ENCODE measurements around the gene ZAP70. TPM values are rescaled to one million over a fixed set of nuclear protein-coding genes. Genes with fewer than 3 reads are reported as not detected.

ZAP70 gene
- total and polyA plus RNA-seq, 2 donors (not counting 1 experiment from before 2014, with no cell fraction given): 3.4 to 20.5 TPM

DNA sequence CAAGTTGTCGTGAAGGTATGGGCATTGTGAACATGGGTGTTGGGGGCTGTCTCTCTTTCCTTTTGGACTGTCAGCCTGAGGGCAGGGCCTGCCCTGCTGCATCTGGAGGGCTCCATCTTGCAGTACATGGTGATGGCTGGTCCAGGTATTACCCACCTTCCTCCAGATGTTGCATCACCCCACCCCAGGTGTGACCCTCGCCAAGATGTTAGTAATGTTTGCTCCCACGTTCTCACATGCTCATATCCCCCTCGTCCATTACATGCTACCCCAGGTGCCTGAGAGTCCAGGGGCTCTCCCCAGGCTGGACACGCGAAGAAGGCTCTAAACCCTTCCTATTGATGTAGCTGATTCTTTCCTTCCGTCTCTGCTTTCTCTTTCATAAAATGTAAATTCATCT, 13.9 kb downstream of the ZAP70 start:
- Histone ChIP-seq H4K20me1 (ENCODE audit: control insufficient read depth, insufficient read depth, low read length, poor library complexity, severe bottlenecking) (no peaks in the 10 kb centered on the region), H3K4me2 (replicated peaks; ENCODE audit: low read depth, low read length, poor library complexity, severe bottlenecking) (no peak overlapping the region), H3K4me3 (ENCODE audit: control extremely low read depth in 1 of 5, extremely low read depth in 1 of 5, insufficient read depth in 1 of 5, low read depth in 2 of 5, low read length in 4 of 5) (no peak overlapping the region), H3K9ac (ENCODE audit: low read length) (no peak overlapping the region), H3K27me3 (replicated peaks in 1 of 4; ENCODE audit: control extremely low read depth in 1 of 4, control insufficient read depth in 3 of 4, insufficient read depth in 4 of 4, low read length in 3 of 4) (no peaks in the 10 kb centered on the region), H3K36me3 (replicated peaks in 1 of 2; ENCODE audit: control extremely low read depth in 1 of 2, control insufficient read depth in 1 of 2, extremely low read depth in 1 of 2, insufficient read depth in 2 of 2, low read length in 1 of 2) (no peaks in the 10 kb centered on the region), H3K9me3 (ENCODE audit: control extremely low read depth in 1 of 3, control insufficient read depth in 2 of 3, insufficient read depth in 1 of 3, low read length in 2 of 3) (peaks cover 0 to 15% (median 5%) of the 10 kb centered on the region in 3 donors), H3K79me2 (ENCODE audit: control insufficient read depth, insufficient read depth, low read length) (no peaks in the 10 kb centered on the region), H3K4me1 (ENCODE audit: control insufficient read depth in 2 of 2, insufficient read depth in 2 of 2, low read length in 2 of 2) (no peaks in the 10 kb centered on the region), H2AFZ (ENCODE audit: insufficient read depth, low read depth, low read length, poor library complexity, severe bottlenecking) (no peak overlapping the region), H3K27ac (ENCODE audit: low read length in 2 of 2) (no peak overlapping the region)
- ATAC-seq (ENCODE audit: low read depth): no peak
- POLR2A ChIA-PET: no interaction called here
- intact Hi-C loops (cut with micrococcal nuclease): no loop called here
- H3K27me3 Mint-ChIP-seq: no peaks in the 10 kb centered on the region
- no peaks in the 10 kb centered on the region for H3K9me3 Mint-ChIP-seq (ENCODE audit: insufficient read depth)
- CTCF ChIA-PET: interaction anchor here (1.3 to 2.1 kb wide), 2 partner anchors 9 to 13 kb away, joined by 3 to 6 read pairs; no protein-coding TSS in a partner anchor
- H3K27ac Mint-ChIP-seq: no peak overlapping the region
- TF ChIP-seq, protein P1, sequence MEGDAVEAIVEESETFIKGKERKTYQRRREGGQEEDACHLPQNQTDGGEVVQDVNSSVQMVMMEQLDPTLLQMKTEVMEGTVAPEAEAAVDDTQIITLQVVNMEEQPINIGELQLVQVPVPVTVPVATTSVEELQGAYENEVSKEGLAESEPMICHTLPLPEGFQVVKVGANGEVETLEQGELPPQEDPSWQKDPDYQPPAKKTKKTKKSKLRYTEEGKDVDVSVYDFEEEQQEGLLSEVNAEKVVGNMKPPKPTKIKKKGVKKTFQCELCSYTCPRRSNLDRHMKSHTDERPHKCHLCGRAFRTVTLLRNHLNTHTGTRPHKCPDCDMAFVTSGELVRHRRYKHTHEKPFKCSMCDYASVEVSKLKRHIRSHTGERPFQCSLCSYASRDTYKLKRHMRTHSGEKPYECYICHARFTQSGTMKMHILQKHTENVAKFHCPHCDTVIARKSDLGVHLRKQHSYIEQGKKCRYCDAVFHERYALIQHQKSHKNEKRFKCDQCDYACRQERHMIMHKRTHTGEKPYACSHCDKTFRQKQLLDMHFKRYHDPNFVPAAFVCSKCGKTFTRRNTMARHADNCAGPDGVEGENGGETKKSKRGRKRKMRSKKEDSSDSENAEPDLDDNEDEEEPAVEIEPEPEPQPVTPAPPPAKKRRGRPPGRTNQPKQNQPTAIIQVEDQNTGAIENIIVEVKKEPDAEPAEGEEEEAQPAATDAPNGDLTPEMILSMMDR (IDR thresholded peaks at IDR 0.05): no peak
- no peak for TF ChIP-seq EZH2 (IDR thresholded peaks at IDR 0.05; ENCODE audit: borderline replicate concordance, insufficient read depth, low read depth, low read length, poor library complexity, severe bottlenecking)
- DNase-seq: no peak
- WGBS (ENCODE audit: insufficient coverage): 94% methylated on average over 7 of the region's 7 CpGs
- no peak overlapping the region for H3K4me3 Mint-ChIP-seq
- no peaks in the 10 kb centered on the region for H3K4me1 Mint-ChIP-seq

DNA sequence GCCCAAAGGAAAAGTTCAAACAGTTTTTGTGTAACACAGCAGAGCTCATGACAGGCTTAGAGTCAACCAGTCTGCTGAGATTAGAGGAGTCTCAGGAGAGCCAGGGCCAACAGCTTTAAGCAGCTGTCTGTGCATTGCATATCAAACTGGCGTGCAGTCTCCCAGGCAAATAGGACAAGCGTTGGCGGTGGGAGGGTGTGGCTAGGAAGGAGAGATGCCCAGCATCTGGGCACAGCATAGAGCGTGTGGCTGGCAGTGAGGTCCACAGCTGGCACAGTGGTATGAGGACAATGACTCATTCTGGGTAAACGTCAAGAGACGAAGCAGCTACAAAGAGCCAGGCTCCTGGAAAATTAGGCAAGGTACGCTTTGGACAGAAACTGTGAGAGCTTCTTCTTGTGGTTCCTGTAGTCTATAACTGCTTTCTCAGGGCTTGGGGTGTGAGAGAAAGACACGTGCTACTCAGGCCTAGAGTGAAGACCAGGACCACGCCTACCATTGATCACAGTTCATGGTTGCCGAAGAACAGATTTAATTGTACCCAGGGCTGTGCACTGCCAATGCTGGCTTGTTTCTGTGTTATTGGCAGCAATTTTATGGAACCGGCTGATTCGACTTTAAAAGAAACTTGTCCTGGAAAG, 14.8 kb downstream of the ZAP70 start:
- Histone ChIP-seq H2AFZ (ENCODE audit: insufficient read depth, low read depth, low read length, poor library complexity, severe bottlenecking) (no peak overlapping the region), H3K27ac (ENCODE audit: low read length in 2 of 2) (no peak overlapping the region)
- DNase-seq: no peak

More for the DNA sequence above, 14.8 kb downstream of the ZAP70 start:
- ChIA-PET POLR2A (no interaction called here), CTCF (interaction anchor here (1.3 to 2.1 kb wide), 2 partner anchors 10 to 12 kb away, joined by 3 to 6 read pairs; no protein-coding TSS in a partner anchor)
- intact Hi-C loops (cut with micrococcal nuclease): no loop called here
- TF ChIP-seq EZH2 (IDR thresholded peaks at IDR 0.05; ENCODE audit: borderline replicate concordance, insufficient read depth, low read depth, low read length, poor library complexity, severe bottlenecking): no peak
- TF ChIP-seq, protein P1 (IDR thresholded peaks at IDR 0.05): no peak
- no peaks in the 10 kb centered on the region for H3K79me2 ChIP-seq (ENCODE audit: control insufficient read depth, insufficient read depth, low read length)
- no peaks in the 10 kb centered on the region for H3K36me3 ChIP-seq (replicated peaks in 1 of 2; ENCODE audit: control extremely low read depth in 1 of 2, control insufficient read depth in 1 of 2, extremely low read depth in 1 of 2, insufficient read depth in 2 of 2, low read length in 1 of 2)
- ATAC-seq (ENCODE audit: low read depth): no peak
- no peak overlapping the region for H3K4me3 Mint-ChIP-seq
- no peaks in the 10 kb centered on the region for H3K27me3 ChIP-seq (replicated peaks in 1 of 4; ENCODE audit: control extremely low read depth in 1 of 4, control insufficient read depth in 3 of 4, insufficient read depth in 4 of 4, low read length in 3 of 4)
- H3K4me1 ChIP-seq (ENCODE audit: control insufficient read depth in 2 of 2, insufficient read depth in 2 of 2, low read length in 2 of 2): no peaks in the 10 kb centered on the region
- no peak overlapping the region for H3K27ac Mint-ChIP-seq
- 89% methylated on average over 11 of the region's 12 CpGs for WGBS (ENCODE audit: insufficient coverage)
- peaks cover 0 to 15% (median 5%) of the 10 kb centered on the region in 3 donors for H3K9me3 ChIP-seq (ENCODE audit: control extremely low read depth in 1 of 3, control insufficient read depth in 2 of 3, insufficient read depth in 1 of 3, low read length in 2 of 3)
- H3K4me1 Mint-ChIP-seq: no peaks in the 10 kb centered on the region
- no peaks in the 10 kb centered on the region for H4K20me1 ChIP-seq (ENCODE audit: control insufficient read depth, insufficient read depth, low read length, poor library complexity, severe bottlenecking)
- H3K4me2 ChIP-seq (replicated peaks; ENCODE audit: low read depth, low read length, poor library complexity, severe bottlenecking): no peak overlapping the region
- H3K4me3 ChIP-seq (ENCODE audit: control extremely low read depth in 1 of 5, extremely low read depth in 1 of 5, insufficient read depth in 1 of 5, low read depth in 2 of 5, low read length in 4 of 5): no peak overlapping the region
- no peaks in the 10 kb centered on the region for H3K9me3 Mint-ChIP-seq (ENCODE audit: insufficient read depth)
- no peaks in the 10 kb centered on the region for H3K27me3 Mint-ChIP-seq
- H3K9ac ChIP-seq (ENCODE audit: low read length): no peak overlapping the region
